ENCODE data around the gene VGLL4. TPM values are rescaled to one million over a fixed set of nuclear protein-coding genes. Genes with fewer than 3 reads are reported as not detected.

VGLL4 gene
- total RNA-seq, 1 donor from 2014 or later, result 99.4 TPM

GRCh38 chr3:11570251-11570650 lies 73.5 kb downstream of the VGLL4 start:
- DNase-seq (ENCODE audit: extremely low spot score in 2 of 2), result peak in 1 of 2 donors; percentile 77

GRCh38 chr3:11569156-11569741 lies 74.5 kb downstream of the VGLL4 start:
- Histone ChIP-seq H3K9me3 (no peaks in the 10 kb centered on the region), H3K27me3 (no peaks in the 10 kb centered on the region), H3K27ac (peak overlapping the region; percentile 96), H3K4me1 (peaks cover 52% of the 10 kb centered on the region), H3K36me3 (peaks cover 0 to 4% of the 10 kb centered on the region in 2 donors), H3K4me3 (peak overlapping the region in 1 of 2 donors; percentile 17)
- intact Hi-C loops (cut with DNase I), result no loop called here
- peak in 1 of 2 donors; percentile 84 for DNase-seq (ENCODE audit: extremely low spot score in 2 of 2)
- TF ChIP-seq, protein P1, sequence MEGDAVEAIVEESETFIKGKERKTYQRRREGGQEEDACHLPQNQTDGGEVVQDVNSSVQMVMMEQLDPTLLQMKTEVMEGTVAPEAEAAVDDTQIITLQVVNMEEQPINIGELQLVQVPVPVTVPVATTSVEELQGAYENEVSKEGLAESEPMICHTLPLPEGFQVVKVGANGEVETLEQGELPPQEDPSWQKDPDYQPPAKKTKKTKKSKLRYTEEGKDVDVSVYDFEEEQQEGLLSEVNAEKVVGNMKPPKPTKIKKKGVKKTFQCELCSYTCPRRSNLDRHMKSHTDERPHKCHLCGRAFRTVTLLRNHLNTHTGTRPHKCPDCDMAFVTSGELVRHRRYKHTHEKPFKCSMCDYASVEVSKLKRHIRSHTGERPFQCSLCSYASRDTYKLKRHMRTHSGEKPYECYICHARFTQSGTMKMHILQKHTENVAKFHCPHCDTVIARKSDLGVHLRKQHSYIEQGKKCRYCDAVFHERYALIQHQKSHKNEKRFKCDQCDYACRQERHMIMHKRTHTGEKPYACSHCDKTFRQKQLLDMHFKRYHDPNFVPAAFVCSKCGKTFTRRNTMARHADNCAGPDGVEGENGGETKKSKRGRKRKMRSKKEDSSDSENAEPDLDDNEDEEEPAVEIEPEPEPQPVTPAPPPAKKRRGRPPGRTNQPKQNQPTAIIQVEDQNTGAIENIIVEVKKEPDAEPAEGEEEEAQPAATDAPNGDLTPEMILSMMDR (IDR thresholded peaks at IDR 0.05), result no peak
- no peak for TF ChIP-seq POLR2AphosphoS5 (IDR thresholded peaks at IDR 0.05; ENCODE audit: insufficient read depth in 1 of 2, low read depth in 1 of 2)
- TF ChIP-seq POLR2A (IDR thresholded peaks at IDR 0.05), result no peak

More at GRCh38 chr3:11570251-11570650, 73.5 kb downstream of the VGLL4 start:
- Histone ChIP-seq H3K27me3 (no peaks in the 10 kb centered on the region), H3K9me3 (no peaks in the 10 kb centered on the region), H3K27ac (peak overlapping the region; percentile 96), H3K4me3 (no peak overlapping the region), H3K36me3 (no peaks in the 10 kb centered on the region), H3K4me1 (peaks cover 47% of the 10 kb centered on the region)
- intact Hi-C loops (cut with DNase I), result no loop called here
- TF ChIP-seq, protein P1 (IDR thresholded peaks at IDR 0.05), result no peak

DNA sequence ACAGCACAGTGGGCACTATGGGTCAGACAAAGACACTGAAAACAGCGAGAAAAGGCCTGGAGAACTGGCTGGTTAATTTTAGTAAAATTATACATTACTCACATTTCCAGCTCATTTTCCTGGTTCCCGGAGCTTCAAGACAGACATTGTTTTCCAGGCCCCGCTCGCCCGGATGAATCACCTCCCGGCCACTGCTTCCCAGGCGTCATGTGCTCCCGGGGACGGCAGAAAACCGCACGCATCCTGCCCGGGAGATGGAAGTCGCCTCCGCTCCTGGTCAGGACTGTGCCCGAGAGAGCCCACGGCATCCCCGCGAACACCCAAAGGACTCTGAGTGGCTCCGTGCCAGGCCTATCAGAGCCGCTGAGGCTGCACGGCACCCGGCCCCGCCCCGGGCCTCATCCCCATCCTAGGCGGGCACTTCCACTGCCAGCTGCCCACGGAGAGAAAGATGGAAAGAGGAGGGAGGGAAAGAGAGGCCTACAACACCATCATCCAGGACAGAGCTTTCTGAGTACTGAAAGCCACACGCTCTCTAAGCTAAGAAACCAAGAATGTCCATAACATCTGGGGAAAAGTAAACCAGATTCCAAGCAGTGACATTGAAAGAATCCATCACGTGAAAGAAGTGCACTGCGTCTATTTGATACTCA lies 75.1 kb downstream of the VGLL4 start:
- H3K4me1 ChIP-seq, result peaks cover 56% of the 10 kb centered on the region
- TF ChIP-seq POLR2A (IDR thresholded peaks at IDR 0.05) (no peak), POLR2AphosphoS5 (IDR thresholded peaks at IDR 0.05; ENCODE audit: insufficient read depth in 1 of 2, low read depth in 1 of 2) (peak; percentile 37 to 82)
- TF ChIP-seq, protein P1 (IDR thresholded peaks at IDR 0.05), result no peak
- intact Hi-C loops (cut with DNase I), result no loop called here
- peak overlapping the region; percentile 17 to 24 for H3K4me3 ChIP-seq
- H3K27me3 ChIP-seq, result no peaks in the 10 kb centered on the region
- H3K36me3 ChIP-seq, result peaks cover 0 to 7% of the 10 kb centered on the region in 2 donors
- H3K27ac ChIP-seq, result peak overlapping the region; percentile 96
- peak in 1 of 2 donors; percentile 87 for DNase-seq (ENCODE audit: extremely low spot score in 2 of 2)
- no peaks in the 10 kb centered on the region for H3K9me3 ChIP-seq

- intact Hi-C loops (cut with DNase I), result no loop called here
- Histone ChIP-seq H3K9me3 (no peaks in the 10 kb centered on the region), H3K4me1 (peaks cover 64% of the 10 kb centered on the region), H3K36me3 (peaks cover 0 to 13% of the 10 kb centered on the region in 2 donors), H3K4me3 (peak overlapping the region; percentile 17 to 24), H3K27ac (peak overlapping the region; percentile 96), H3K27me3 (no peaks in the 10 kb centered on the region)
- TF ChIP-seq, protein P1 (IDR thresholded peaks at IDR 0.05), result no peak
- no peak for TF ChIP-seq POLR2A (IDR thresholded peaks at IDR 0.05)
- TF ChIP-seq POLR2AphosphoS5 (IDR thresholded peaks at IDR 0.05; ENCODE audit: insufficient read depth in 1 of 2, low read depth in 1 of 2), result no peak
- peak in 1 of 2 donors; percentile 85 for DNase-seq (ENCODE audit: extremely low spot score in 2 of 2)
These were observed 75.9 kb downstream of the VGLL4 start for GRCh38 chr3:11567516-11568467.
